Smooth muscle cell (in vitro differentiated cells): ENCODE data around the gene MAML2. TPM values are rescaled to one million over a fixed set of nuclear protein-coding genes. Genes with fewer than 3 reads are reported as not detected.

Experiments
- DNase-seq: peaks from one replicate; lab custom pipeline; 2025; ENCODE audit not compliant: unreplicated experiment; lab: John Stamatoyannopoulos, UW
- H2AFZ ChIP-seq: fragments of 200-600 bp; sonication (generic); 2 replicates; pipeline ENCODE4 v1.6.0; 2016; ENCODE audit warnings: antibody characterized with exemption, low read depth, mild to moderate bottlenecking
- H3F3A ChIP-seq: fragments of 200-600 bp; sonication (generic); 2 replicates; pipeline ENCODE4 v1.6.0; 2017; ENCODE audit warnings: antibody characterized with exemption, low read depth
- H3K27ac ChIP-seq: fragments of 200-600 bp; sonication (generic); 2 replicates; pipeline ENCODE4 v1.5.1; 2016; ENCODE audit warnings: low read depth, mild to moderate bottlenecking
- H3K27me3 ChIP-seq: fragments of 200-600 bp; sonication (generic); 2 replicates; pipeline ENCODE4 v1.6.1; 2016; ENCODE audit warnings: low read depth, mild to moderate bottlenecking
- H3K36me3 ChIP-seq: fragments of 200-600 bp; sonication (generic); 2 replicates; pipeline ENCODE4 v1.5.1; 2016; ENCODE audit warnings: low read depth
- H3K4me1 ChIP-seq: fragments of 200-600 bp; sonication (generic); 2 replicates; pipeline ENCODE4 v1.5.1; 2016; ENCODE audit warnings: low read depth
- H3K4me2 ChIP-seq: fragments of 200-600 bp; sonication (generic); 2 replicates; pipeline ENCODE4 v1.6.0; 2016; ENCODE audit warnings: mild to moderate bottlenecking
- H3K4me3 ChIP-seq: fragments of 200-600 bp; sonication (generic); 2 replicates; pipeline ENCODE4 v1.5.1; 2016; ENCODE audit warnings: mild to moderate bottlenecking
- H3K79me2 ChIP-seq: fragments of 200-600 bp; sonication (generic); 2 replicates; pipeline ENCODE4 v1.6.0; 2016; ENCODE audit warnings: low read depth, mild to moderate bottlenecking
- H3K9ac ChIP-seq: fragments of 200-600 bp; sonication (generic); 2 replicates; pipeline ENCODE4 v1.6.0; 2016; ENCODE audit warnings: low read depth
- H3K9me3 ChIP-seq: fragments of 200-600 bp; sonication (generic); replicated peaks from 2 replicates; pipeline ENCODE4 v1.5.1; 2016; ENCODE audit warnings: low read depth
- H4K20me1 ChIP-seq: fragments of 200-600 bp; sonication (generic); 2 replicates; pipeline ENCODE4 v1.6.0; 2016; ENCODE audit warnings: low read depth
- CTCF ChIP-seq: fragments of 200-600 bp; sonication (generic); IDR thresholded peaks from 2 replicates; pipeline ENCODE4 v1.5.1; 2017; ENCODE audit warnings: borderline replicate concordance, mild to moderate bottlenecking, antibody characterized with exemption; ENCODE audit not compliant: insufficient read depth, poor library complexity, severe bottlenecking
- WGBS: methylation state at CpG from one replicate; pipeline ENCODE4 v1.1.7; 2016; ENCODE audit warnings: low lambda C conversion rate; 5-methylcytosine and 5-hydroxymethylcytosine counted together
- polyA plus RNA-seq: library from polyadenylated mRNA; unstranded; fragments of >200 nt; fragmentation: Nextera tagmentation; extraction: Ambion mirVana; gene quantifications from 2 replicates; pipeline ENCODE4 v1.2.1, GENCODE V29; 2016
- total RNA-seq: library from RNA; depleted of rRNA; stranded (reverse); fragments of >200 nt; gene quantifications from 2 replicates; pipeline ENCODE4 v1.2.3, GENCODE V29; 2014

The MAML2 gene
- total and polyA plus RNA-seq, 2 experiments from 2014 or later = 8.7 to 52.4 TPM

GRCh38 chr11:96299155-96299888, 43.7 kb downstream of the MAML2 start:
- WGBS = 88% methylated on average over 8 of the region's 8 CpGs
- Histone ChIP-seq H3K9me3 (no peaks in the 10 kb centered on the region), H3K27ac (no peak overlapping the region), H3K36me3 (no peaks in the 10 kb centered on the region), H3K4me1 (peaks cover 21% of the 10 kb centered on the region), H3F3A (peaks cover 5% of the 10 kb centered on the region), H3K27me3 (no peaks in the 10 kb centered on the region), H2AFZ (no peak overlapping the region), H3K79me2 (peaks cover 95% of the 10 kb centered on the region), H3K4me3 (no peak overlapping the region), H4K20me1 (peaks cover 30% of the 10 kb centered on the region), H3K4me2 (no peak overlapping the region), H3K9ac (no peak overlapping the region)
- TF ChIP-seq CTCF = no peak
- DNase-seq = no peak

DNA sequence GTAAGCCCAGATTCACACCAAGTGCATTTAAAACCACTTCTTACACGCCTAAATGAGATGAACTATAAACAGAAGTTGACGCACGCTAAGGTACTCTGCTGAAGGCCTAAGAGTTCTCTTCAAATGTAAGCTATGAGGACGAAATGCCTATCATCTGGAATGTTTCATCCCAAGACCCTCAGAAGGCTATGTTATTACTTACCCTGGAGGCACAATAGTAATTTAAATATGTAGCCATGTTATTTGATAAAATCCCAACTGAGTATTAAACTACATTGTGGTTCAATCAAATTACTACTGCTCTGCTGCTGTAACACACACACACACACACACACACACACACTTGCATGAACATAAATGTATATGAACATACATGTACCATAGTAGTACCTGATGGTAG, 47.6 kb downstream of the MAML2 start:
- H3K4me3 ChIP-seq = no peak overlapping the region
- peaks cover 3% of the 10 kb centered on the region for H3F3A ChIP-seq
- DNase-seq = no peak
- no peaks in the 10 kb centered on the region for H3K9me3 ChIP-seq
- H4K20me1 ChIP-seq = peaks cover 60% of the 10 kb centered on the region
- no peaks in the 10 kb centered on the region for H3K27me3 ChIP-seq
- H3K36me3 ChIP-seq = no peaks in the 10 kb centered on the region
- peak overlapping the region; percentile 58 for H3K27ac ChIP-seq
- WGBS = 8% methylated on average over 4 of the region's 4 CpGs
- H3K9ac ChIP-seq = no peak overlapping the region
- peaks cover 9% of the 10 kb centered on the region for H3K4me1 ChIP-seq
- no peak for TF ChIP-seq CTCF
- H2AFZ ChIP-seq = no peak overlapping the region
- peaks cover 96% of the 10 kb centered on the region for H3K79me2 ChIP-seq
- peak overlapping the region; percentile 77 for H3K4me2 ChIP-seq

DNA sequence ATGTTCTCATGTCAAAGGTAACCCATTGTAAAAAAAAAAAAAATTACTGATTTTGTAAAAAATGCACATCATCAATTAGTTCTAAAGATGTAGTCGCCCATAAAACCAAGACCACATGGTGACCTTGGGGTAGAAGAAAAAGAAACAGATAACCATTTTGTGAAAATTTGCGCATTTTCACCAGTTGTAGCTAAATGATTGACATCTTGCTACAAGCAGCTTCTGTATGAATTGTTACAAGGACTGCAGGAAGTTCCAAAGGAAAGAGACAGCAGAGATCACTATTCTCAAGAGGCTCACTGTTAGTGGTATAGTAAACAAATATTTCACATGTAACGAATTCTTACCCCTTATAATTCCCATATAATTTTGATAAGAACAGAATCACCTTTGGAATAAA, 48.7 kb downstream of the MAML2 start:
- Histone ChIP-seq H3K4me3 (no peak overlapping the region), H3K4me2 (peak overlapping the region; percentile 77), H2AFZ (no peak overlapping the region), H3K36me3 (no peaks in the 10 kb centered on the region), H3K27ac (no peak overlapping the region), H3K27me3 (no peaks in the 10 kb centered on the region), H4K20me1 (peaks cover 62% of the 10 kb centered on the region), H3F3A (peaks cover 3% of the 10 kb centered on the region), H3K79me2 (peaks cover 97% of the 10 kb centered on the region), H3K4me1 (peaks cover 9% of the 10 kb centered on the region), H3K9me3 (no peaks in the 10 kb centered on the region), H3K9ac (no peak overlapping the region)
- WGBS = 93% methylated on average over 3 of the region's 3 CpGs
- TF ChIP-seq CTCF = no peak
- DNase-seq = no peak

GRCh38 chr11:96293598-96294021, 49.4 kb downstream of the MAML2 start:
- H3F3A ChIP-seq = peaks cover 3% of the 10 kb centered on the region
- no peak for DNase-seq
- H4K20me1 ChIP-seq = peaks cover 62% of the 10 kb centered on the region
- no peak for TF ChIP-seq CTCF
- peaks cover 9% of the 10 kb centered on the region for H3K4me1 ChIP-seq
- no peak overlapping the region for H3K9ac ChIP-seq
- no peaks in the 10 kb centered on the region for H3K36me3 ChIP-seq
- no peak overlapping the region for H3K4me3 ChIP-seq
- peaks cover 100% of the 10 kb centered on the region for H3K79me2 ChIP-seq
- no peaks in the 10 kb centered on the region for H3K9me3 ChIP-seq
- H3K27ac ChIP-seq = no peak overlapping the region
- peak overlapping the region; percentile 48 for H3K4me2 ChIP-seq
- H3K27me3 ChIP-seq = no peaks in the 10 kb centered on the region
- H2AFZ ChIP-seq = no peak overlapping the region
- WGBS = 67% methylated on average over 3 of the region's 3 CpGs
